Keratinocyte (primary cell): ENCODE results near the gene PCA3. TPM values are rescaled to one million over a fixed set of nuclear protein-coding genes. Genes with fewer than 3 reads are reported as not detected.

Source experiments
- DNase-seq: peaks from one replicate; pipeline ENCODE4 v3.0.0-alpha.2; 2011; ENCODE audit warnings: low read depth, missing footprints, low spot score
- FAIRE-seq: peaks from 2 replicates; lab custom pipeline; 2011; peaks lifted over from hg19 to GRCh38; lab: Jason Lieb, UNC
- H2AFZ ChIP-seq: 2 replicates; pipeline ENCODE4 v1.6.0; 2012; ENCODE audit warnings: low read length, control low read depth, inconsistent platforms; ENCODE audit not compliant: control insufficient read depth
- H3K27ac ChIP-seq: 2 replicates; pipeline ENCODE4 v1.5.1; 2011; ENCODE audit warnings: low read length; ENCODE audit not compliant: control insufficient read depth, insufficient read depth
- H3K27me3 ChIP-seq: 3 replicates; pipeline ENCODE4 v1.6.0; 2011; ENCODE audit warnings: low read length; ENCODE audit not compliant: control insufficient read depth, insufficient read depth; ENCODE audit errors: extremely low read depth
- H3K36me3 ChIP-seq, 2 experiments: 2 replicates in 1 of 2; 3 replicates in 1 of 2; pipeline ENCODE4 v1.5.1; 2011; ENCODE audit warnings: low read length in 2 of 2, mild to moderate bottlenecking in 1 of 2; ENCODE audit not compliant: control insufficient read depth in 2 of 2, insufficient read depth in 2 of 2; ENCODE audit errors: extremely low read depth in 1 of 2
- H3K4me1 ChIP-seq: 3 replicates; pipeline ENCODE4 v1.5.1; 2011; ENCODE audit warnings: low read length; ENCODE audit not compliant: control insufficient read depth, insufficient read depth; ENCODE audit errors: extremely low read depth
- H3K4me2 ChIP-seq: 3 replicates; pipeline ENCODE4 v1.6.0; 2011; ENCODE audit warnings: low read depth, low read length; ENCODE audit not compliant: control insufficient read depth, insufficient read depth; ENCODE audit errors: extremely low read depth
- H3K4me3 ChIP-seq, 3 experiments: fragments of 200-600 bp in 1 of 3; sonication (generic) in 1 of 3; 2 replicates in 2 of 3; 3 replicates in 1 of 3; pipeline ENCODE4 v1.5.1; 2011 to 2016; ENCODE audit warnings: low read length in 3 of 3, mild to moderate bottlenecking in 3 of 3, control low read depth in 2 of 3, inconsistent platforms in 1 of 3, low read depth in 1 of 3, mixed read lengths in 1 of 3, mixed run types in 1 of 3, moderate library complexity in 1 of 3; ENCODE audit not compliant: control insufficient read depth in 2 of 3, insufficient read depth in 2 of 3; ENCODE audit errors: extremely low read depth in 1 of 3
- H3K79me2 ChIP-seq: 2 replicates; pipeline ENCODE4 v1.6.0; 2012; ENCODE audit warnings: low read length; ENCODE audit not compliant: control insufficient read depth, insufficient read depth
- H3K9ac ChIP-seq: 3 replicates; pipeline ENCODE4 v1.6.0; 2011; ENCODE audit warnings: low read length; ENCODE audit not compliant: control insufficient read depth, insufficient read depth; ENCODE audit errors: extremely low read depth
- H3K9me1 ChIP-seq: 3 replicates; pipeline ENCODE4 v1.6.0; 2011; ENCODE audit warnings: low read length; ENCODE audit not compliant: control insufficient read depth, insufficient read depth; ENCODE audit errors: extremely low read depth
- H3K9me3 ChIP-seq: 2 replicates; pipeline ENCODE4 v1.5.1; 2012; ENCODE audit warnings: low read depth, low read length; ENCODE audit not compliant: control insufficient read depth
- H4K20me1 ChIP-seq: 3 replicates; pipeline ENCODE4 v1.6.0; 2011; ENCODE audit warnings: low read length; ENCODE audit not compliant: control insufficient read depth, insufficient read depth; ENCODE audit errors: extremely low read depth
- EZH2 ChIP-seq: IDR thresholded peaks from one replicate; pipeline ENCODE4 v1.6.1; 2012; ENCODE audit warnings: inconsistent platforms, mild to moderate bottlenecking, low read length, moderate library complexity
- dilution Hi-C: fragments of 300-500 bp; cut with MboI; formaldehyde crosslinking; loops from one replicate; pipeline ENCODE4 v1.7.0; 2020; ENCODE audit warnings: low sequenced_read_pairs; ENCODE audit not compliant: extremely low pct_ligation_motif_present
- polyA plus RNA-seq, 5 experiments: library from polyadenylated mRNA; depleted of rRNA in 3 of 5; stranded (reverse) in 3 of 5; stranded (forward) in 1 of 5; unstranded in 1 of 5; fragments of >200 nt; gene quantifications; 1 replicate in 1 of 5; 2 replicates in 3 of 5; 3 replicates in 1 of 5; pipeline versions ENCODE4 v1.2.1 to v1.2.3, GENCODE V29; 2011 to 2012; ENCODE audit warnings: missing spikeins in 2 of 5, low read depth in 1 of 5, low replicate concordance in 1 of 5
- TF ChIP-seq, protein P1 (sequence below), 3 experiments: IDR thresholded peaks in 1 of 3; conservative IDR thresholded peaks in 1 of 3; optimal IDR thresholded peaks in 1 of 3; 2 replicates in 2 of 3; 3 replicates in 1 of 3; pipeline versions ENCODE3 to v1.5.1; 2011; ENCODE audit warnings: low read length in 3 of 3, mild to moderate bottlenecking in 3 of 3, moderate library complexity in 2 of 3, control low read depth in 1 of 3, inconsistent platforms in 1 of 3; ENCODE audit not compliant: insufficient read depth in 2 of 3; ENCODE audit errors: extremely low read depth in 1 of 3

Gene PCA3
- polyA plus RNA-seq, 1 donor (not counting 4 experiments of a cell fraction or from before 2014, with no cell fraction given), result not detected

DNA sequence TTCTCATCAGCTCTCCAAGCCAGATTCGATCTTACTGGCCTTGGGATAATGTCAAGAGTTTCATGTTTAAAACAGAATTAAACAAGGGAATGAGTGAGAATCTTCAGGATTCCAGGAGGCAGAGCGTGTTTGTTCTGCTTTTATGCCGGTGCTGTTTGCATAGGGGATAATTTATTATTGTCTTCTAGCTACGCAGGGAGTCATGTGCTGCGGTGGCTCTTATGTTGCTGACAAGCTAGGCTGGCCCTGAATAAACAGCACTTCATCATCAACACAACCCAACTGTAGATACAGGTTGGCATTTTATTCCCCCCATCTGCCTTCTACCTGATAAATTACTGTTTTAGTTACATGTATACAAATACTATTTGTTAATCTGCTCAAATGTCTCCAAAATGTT is 47.1 kb upstream of the PCA3 start:
- Histone ChIP-seq H3K4me1 (no peaks in the 10 kb centered on the region), H4K20me1 (no peaks in the 10 kb centered on the region)

DNA sequence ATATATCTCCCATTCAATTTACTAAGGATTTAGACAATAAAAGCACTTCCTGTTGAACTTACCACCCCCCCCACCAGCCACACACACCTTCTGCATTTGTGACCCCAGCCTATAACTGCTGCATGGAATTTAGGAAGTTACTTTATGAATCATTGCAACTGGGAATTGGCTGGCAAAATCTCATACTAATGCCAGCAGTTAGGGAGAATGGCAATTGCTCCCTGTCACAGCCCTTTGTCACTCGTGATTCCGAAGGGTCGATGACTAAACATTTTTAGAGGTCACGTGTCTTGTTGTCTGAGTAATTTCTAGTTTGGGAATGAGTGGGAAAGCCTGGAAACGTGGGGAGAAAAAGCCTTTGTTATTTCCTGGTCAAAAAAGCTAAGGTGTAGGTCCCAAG is 46.6 kb upstream of the PCA3 start:
- FAIRE-seq (no peak), DNase-seq (no peak)
- Histone ChIP-seq H3K4me3 (no peak overlapping the region), H3K79me2 (no peaks in the 10 kb centered on the region), H2AFZ (no peak overlapping the region), H3K9me1 (no peaks in the 10 kb centered on the region), H3K36me3 (no peaks in the 10 kb centered on the region), H4K20me1 (no peaks in the 10 kb centered on the region), H3K27me3 (no peaks in the 10 kb centered on the region), H3K27ac (no peak overlapping the region), H3K4me1 (no peaks in the 10 kb centered on the region), H3K4me2 (no peak overlapping the region), H3K9me3 (no peaks in the 10 kb centered on the region), H3K9ac (no peak overlapping the region)
- TF ChIP-seq, protein P1, sequence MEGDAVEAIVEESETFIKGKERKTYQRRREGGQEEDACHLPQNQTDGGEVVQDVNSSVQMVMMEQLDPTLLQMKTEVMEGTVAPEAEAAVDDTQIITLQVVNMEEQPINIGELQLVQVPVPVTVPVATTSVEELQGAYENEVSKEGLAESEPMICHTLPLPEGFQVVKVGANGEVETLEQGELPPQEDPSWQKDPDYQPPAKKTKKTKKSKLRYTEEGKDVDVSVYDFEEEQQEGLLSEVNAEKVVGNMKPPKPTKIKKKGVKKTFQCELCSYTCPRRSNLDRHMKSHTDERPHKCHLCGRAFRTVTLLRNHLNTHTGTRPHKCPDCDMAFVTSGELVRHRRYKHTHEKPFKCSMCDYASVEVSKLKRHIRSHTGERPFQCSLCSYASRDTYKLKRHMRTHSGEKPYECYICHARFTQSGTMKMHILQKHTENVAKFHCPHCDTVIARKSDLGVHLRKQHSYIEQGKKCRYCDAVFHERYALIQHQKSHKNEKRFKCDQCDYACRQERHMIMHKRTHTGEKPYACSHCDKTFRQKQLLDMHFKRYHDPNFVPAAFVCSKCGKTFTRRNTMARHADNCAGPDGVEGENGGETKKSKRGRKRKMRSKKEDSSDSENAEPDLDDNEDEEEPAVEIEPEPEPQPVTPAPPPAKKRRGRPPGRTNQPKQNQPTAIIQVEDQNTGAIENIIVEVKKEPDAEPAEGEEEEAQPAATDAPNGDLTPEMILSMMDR (optimal IDR thresholded peaks at IDR 0.05 in 1 of 3, IDR thresholded peaks at IDR 0.05 in 1 of 3, conservative IDR thresholded peaks at IDR 0.05 in 1 of 3; ENCODE audit: extremely low read depth in 1 of 3, insufficient read depth in 2 of 3, low read length in 3 of 3), result no peak
- TF ChIP-seq EZH2, result no peak
- dilution Hi-C loops, result no loop called here

More for the DNA sequence above, 47.1 kb upstream of the PCA3 start:
- no peak overlapping the region for H3K9ac ChIP-seq
- no peaks in the 10 kb centered on the region for H3K9me1 ChIP-seq
- dilution Hi-C loops, result no loop called here
- TF ChIP-seq, protein P1 (optimal IDR thresholded peaks at IDR 0.05 in 1 of 3, IDR thresholded peaks at IDR 0.05 in 1 of 3, conservative IDR thresholded peaks at IDR 0.05 in 1 of 3; ENCODE audit: extremely low read depth in 1 of 3, insufficient read depth in 2 of 3, low read length in 3 of 3), result no peak
- no peak for TF ChIP-seq EZH2
- H3K79me2 ChIP-seq, result no peaks in the 10 kb centered on the region
- no peak overlapping the region for H2AFZ ChIP-seq
- no peaks in the 10 kb centered on the region for H3K9me3 ChIP-seq
- H3K27ac ChIP-seq, result no peak overlapping the region
- no peaks in the 10 kb centered on the region for H3K36me3 ChIP-seq
- H3K27me3 ChIP-seq, result no peaks in the 10 kb centered on the region
- DNase-seq, result no peak
- H3K4me2 ChIP-seq, result no peak overlapping the region
- no peak overlapping the region for H3K4me3 ChIP-seq
- no peak for FAIRE-seq
